SH-SY5Y (cell line): Measurements from ENCODE around the gene PDCD6IP.

Source experiments
- GATA2 ChIP-seq: IDR thresholded peaks from 2 replicates; pipeline ENCODE4 v1.6.1; 2011; ENCODE audit warnings: mild to moderate bottlenecking, low read depth, low read length
- GATA3 ChIP-seq: IDR thresholded peaks from 2 replicates; pipeline ENCODE4 v1.6.1; 2011; ENCODE audit warnings: low read depth, mild to moderate bottlenecking, low read length, moderate library complexity

GRCh38 chr3:33789183-33789954, 9.1 kb upstream of the PDCD6IP start:
- TF ChIP-seq GATA2 (no peak), GATA3 (no peak)
